Measurements from ENCODE around the gene GNB4. TPM values are rescaled to one million over a fixed set of nuclear protein-coding genes. Genes with fewer than 3 reads are reported as not detected.
A peak's percentile ranks its signal among the peaks of the same experiment; 100 is the strongest.

Gene GNB4
- total RNA-seq, 1 experiment from 2014 or later = 54.4 TPM

- in situ Hi-C loops (cut with HindIII; ENCODE audit: low sequenced_read_pairs) = no loop called here
- no peak for DNase-seq (ENCODE audit: low spot score)
Observed at GRCh38 chr3:179376474-179376873, 74.8 kb downstream of the GNB4 start.

DNA sequence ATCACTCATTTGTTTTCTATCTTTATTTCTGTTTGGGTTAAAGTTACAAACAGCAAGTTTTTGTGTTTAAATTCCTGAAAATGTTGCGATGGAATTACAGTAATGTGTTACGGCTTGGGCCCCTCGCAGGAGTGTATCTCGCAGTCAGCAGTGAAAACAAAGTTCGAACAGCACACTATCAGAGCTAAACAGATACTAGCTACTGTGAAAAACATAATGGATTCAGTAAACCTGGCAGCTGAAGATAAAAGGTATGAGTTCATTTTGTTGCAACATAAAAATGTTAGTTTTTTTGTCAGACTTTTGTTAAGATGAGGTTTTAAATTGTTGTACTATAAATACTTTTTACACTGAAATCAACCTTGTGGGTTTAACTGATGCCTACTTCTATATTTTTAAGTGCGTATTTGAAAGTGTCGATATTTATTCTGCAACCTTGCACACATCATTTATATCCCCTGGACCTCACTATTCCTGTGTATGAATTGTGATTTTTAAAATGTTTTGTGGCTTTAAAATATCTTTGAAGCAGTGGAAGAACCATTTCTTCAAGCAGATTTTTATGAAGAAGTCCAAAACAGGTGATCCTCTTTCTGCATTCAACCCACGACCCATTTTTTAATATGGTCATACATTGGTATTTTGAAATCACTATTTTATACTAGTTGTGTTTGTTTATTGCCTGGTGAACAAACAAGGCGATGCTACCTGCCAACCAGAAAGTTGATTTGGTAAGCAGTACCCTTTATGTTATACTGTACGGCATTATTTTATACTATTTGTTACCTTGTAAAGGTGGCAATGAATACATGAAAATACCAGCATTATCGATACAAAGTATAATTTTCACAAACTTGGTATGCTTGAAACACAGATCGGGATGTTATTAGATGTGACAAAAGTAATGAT, 75.9 kb downstream of the GNB4 start:
- no peak for DNase-seq (ENCODE audit: low spot score)
- in situ Hi-C loops (cut with HindIII; ENCODE audit: low sequenced_read_pairs) = no loop called here

- in situ Hi-C loops (cut with HindIII; ENCODE audit: low sequenced_read_pairs) = no loop called here
- no peak for DNase-seq (ENCODE audit: low spot score)
Observed at GRCh38 chr3:179373938-179374337, 77.3 kb downstream of the GNB4 start.

DNA sequence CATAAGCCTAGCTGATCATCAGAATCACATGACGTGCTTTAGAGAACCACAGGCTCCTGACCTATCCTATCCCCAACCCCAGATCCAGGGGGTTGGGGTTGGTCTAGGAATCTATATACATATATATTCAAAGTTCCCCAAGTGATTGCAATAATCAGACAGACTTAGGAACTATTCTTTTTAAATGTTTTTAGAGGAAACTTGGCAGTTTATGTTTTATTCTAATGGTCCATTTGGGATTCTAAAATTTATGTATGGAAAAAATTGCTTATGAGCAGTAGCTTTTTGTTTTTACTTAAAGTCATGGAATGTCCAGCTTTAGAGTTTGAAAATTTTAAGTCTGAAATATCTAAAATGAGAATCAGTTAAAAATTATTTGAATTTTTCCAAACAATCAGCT, 81.6 kb downstream of the GNB4 start:
- DNase-seq (ENCODE audit: low spot score) = no peak
- in situ Hi-C loops (cut with HindIII; ENCODE audit: low sequenced_read_pairs) = no loop called here

DNA sequence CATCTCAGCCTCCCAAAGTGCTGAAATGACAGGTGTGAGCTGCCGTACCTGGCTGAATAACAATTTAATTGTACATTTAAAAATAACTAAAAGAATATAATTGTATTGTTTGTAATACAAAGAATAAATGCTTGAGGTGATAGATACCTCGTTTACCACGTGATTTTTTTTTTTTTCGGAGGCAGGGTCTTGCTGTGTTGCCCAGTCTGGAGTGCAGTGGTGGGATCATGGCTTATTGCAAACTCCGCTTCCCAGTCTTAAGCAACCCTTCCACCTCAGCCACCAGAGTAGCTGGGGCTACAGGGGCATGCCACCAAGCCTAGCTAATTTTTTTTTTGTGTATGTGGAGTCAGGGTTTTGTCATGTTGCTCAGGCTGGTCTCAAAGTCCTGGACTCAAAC, 87.9 kb downstream of the GNB4 start:
- no peak for DNase-seq (ENCODE audit: low spot score)
- in situ Hi-C loops (cut with HindIII; ENCODE audit: low sequenced_read_pairs) = no loop called here

GRCh38 chr3:179355996-179356395, 95.3 kb downstream of the GNB4 start:
- in situ Hi-C loops (cut with HindIII; ENCODE audit: low sequenced_read_pairs) = no loop called here
- no peak for DNase-seq (ENCODE audit: low spot score)

- in situ Hi-C loops (cut with HindIII; ENCODE audit: low sequenced_read_pairs) = no loop called here
- DNase-seq (ENCODE audit: low spot score) = no peak
Observed at GRCh38 chr3:179348325-179349013, 102.8 kb downstream of the GNB4 start.

DNA sequence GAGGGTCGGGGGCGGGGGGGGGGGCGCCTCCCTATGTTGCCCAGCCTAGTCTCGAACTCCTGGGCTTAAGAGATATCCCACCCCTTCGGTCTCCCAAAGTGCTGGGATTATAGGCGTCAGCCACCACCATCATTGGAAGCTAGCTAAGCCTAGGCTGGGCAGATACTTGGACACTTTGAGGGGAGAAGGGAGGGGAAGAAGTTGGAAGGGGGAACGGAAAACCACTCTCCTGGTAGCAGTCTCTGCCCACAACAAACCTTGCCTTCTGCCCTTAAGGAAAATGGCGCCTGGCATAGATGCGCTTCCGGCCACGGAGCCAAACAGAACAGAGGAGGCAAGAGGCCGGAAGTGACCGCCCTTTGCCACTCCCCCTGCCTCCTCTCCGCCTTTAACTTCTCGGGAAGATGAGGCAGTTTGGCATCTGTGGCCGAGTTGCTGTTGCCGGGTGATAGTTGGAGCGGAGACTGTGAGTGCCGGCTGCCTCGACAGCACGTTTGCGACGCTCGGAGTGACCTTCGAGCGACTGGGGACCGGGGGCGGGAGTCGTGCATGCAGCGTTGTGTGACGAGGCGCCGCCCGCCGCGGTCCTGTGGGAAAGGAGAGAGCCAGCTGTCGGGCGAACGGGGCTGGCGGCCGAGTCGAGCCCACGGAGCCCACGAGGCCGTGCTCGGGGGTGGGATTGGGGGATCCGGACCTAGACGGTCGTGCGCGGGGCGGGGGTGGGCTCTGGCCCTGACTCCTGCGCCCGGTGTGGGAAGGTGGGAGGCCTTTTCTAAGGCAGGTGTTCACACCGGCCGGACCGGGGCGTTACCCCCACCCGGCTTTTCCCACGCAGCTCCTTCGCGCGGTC, 103.7 kb downstream of the GNB4 start, which contains the start of gene MFN1:
TSS of gene MFN1 (plus strand) at position 365 of the 850 bp plus-strand sequence. CDS start 1,143 bp downstream, outside the sequence.
- in situ Hi-C loops (cut with HindIII; ENCODE audit: low sequenced_read_pairs) = no loop called here
- DNase-seq (ENCODE audit: low spot score) = peak; percentile 98

Other genes starting within 250 kb of the GNB4 start
- gene KCNMB3, start 200.4 kb downstream of the GNB4 start, total RNA-seq (2014; rRNA removed; shearing (Covaris generic)) = 0.10 and 0.86 TPM in 2 replicates
- gene ZNF639, start 128.4 kb downstream of the GNB4 start, total RNA-seq (2014; rRNA removed; shearing (Covaris generic)) = 70.7 and 86.4 TPM in 2 replicates
- 27.9 and 33.6 TPM in 2 replicates for gene MFN1, start 103.8 kb downstream of the GNB4 start, total RNA-seq (2014; rRNA removed; shearing (Covaris generic))
- gene ACTL6A, start 111.5 kb upstream of the GNB4 start, total RNA-seq (2014; rRNA removed; shearing (Covaris generic)) = 84.7 and 120 TPM in 2 replicates
- 70.3 and 115 TPM in 2 replicates for gene MRPL47, start 153.2 kb upstream of the GNB4 start, total RNA-seq (2014; rRNA removed; shearing (Covaris generic))
- 241 and 256 TPM in 2 replicates for gene NDUFB5, start 153.3 kb upstream of the GNB4 start, total RNA-seq (2014; rRNA removed; shearing (Covaris generic))
- gene USP13, start 201.6 kb upstream of the GNB4 start, total RNA-seq (2014; rRNA removed; shearing (Covaris generic)) = 13.3 and 14.0 TPM in 2 replicates

Measured in G401 (cell line).